GM15510 (cell line): ENCODE data around the gene LAMA4.

Experiments
- POLR2A ChIP-seq: IDR thresholded peaks from 3 replicates; pipeline ENCODE4 v1.6.1; 2011; ENCODE audit warnings: borderline replicate concordance; ENCODE audit not compliant: insufficient read length; ENCODE audit errors: extremely low read depth

The LAMA4 gene

DNA sequence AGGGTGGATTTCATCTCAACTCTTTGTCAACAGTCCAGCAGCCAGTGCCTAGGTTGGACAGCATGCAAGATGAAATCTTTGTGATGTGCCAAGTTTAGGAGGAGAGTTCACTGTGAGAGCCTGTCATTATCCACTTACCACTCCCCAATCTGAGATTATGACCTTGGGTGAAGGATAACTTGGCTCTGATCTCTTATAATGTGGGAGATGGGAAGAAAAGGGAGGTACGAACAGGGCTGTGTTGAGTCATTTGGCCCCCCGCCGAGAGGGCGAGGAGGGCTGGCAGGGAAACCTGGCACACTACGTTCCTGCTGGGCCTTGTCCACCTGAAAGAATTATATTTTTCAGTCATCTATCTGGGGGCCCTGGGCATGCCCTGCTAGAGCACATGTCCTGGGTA, 35.8 kb downstream of the LAMA4 start:
- TF ChIP-seq POLR2A: no peak

DNA sequence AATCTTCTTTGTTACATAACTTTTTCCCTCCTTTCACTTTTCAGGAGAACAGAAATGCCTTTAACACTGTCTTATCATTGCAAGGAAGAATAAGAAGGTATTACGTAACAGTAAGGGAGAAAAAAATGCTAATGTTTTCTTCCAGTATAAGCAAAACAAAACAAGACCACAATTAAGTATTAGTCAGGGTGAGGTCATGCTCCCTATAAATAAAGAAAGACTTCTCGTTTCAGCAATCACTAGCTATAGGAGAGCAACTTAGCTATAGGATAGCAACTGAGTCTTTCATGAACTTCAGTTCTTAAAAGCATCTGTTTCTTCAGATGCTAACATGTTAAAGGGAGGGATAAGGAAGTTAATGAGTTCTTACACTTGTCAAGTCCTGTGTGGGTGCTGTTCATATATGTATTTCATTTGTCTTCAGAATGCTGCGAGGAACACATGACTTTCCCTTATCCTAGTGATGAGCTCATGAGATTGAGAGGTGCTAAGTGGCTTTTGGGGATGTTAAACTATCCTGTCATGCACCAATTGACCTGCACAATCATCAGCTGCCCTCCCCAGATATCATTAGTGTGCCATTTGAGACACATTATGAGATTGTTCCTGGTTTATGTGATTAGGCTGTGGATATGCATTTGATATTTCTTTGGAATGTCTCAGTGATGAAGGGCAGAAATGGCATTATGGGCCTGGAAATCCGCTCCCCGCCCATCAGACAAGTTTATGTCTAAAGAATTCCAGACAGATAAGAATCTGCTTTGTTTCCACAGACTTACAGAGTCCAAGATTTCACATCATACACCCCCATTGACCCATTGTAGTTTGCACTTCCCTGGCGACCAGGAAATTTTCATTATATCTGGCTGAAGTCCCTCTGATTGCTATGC, 37.5 kb downstream of the LAMA4 start:
- no peak for TF ChIP-seq POLR2A

DNA sequence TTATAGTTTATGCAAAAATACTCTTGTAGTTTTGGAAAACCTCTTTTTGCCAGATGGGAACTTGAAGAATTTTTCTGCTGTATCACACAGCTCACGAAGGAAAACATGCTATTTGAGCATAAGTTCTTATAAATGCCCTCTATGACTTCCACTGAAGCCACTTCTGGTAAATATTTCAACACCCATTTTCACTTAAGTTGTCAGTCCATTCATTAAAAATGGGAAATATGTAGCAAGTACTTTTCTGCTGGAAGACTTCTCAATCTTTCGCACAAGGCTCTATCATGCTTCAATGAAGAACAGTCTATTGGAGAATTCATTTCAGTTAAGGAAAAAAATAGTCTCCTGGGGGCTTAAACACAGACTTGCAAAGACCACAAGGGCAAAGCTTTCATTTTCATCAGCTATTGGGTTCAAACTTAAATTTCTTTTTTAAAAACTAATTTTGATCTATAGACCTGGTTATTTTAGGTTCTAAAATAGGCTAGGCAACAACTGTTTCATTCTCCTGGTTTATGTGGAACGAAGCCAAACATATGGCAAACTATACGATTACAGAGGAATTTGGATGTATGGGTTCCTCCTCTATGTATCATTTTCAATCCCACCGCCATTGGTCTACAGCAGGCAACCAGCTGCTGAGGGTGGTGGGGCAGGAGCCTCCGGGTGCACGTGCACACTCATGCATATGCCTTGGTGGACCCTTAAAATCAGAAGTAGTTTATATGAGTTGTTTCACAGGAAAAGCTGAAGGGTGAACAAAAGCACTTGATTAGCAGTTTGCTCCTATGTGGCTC, 38.7 kb downstream of the LAMA4 start:
- no peak for TF ChIP-seq POLR2A

GRCh38 chr6:112214739-112215269, 39.6 kb downstream of the LAMA4 start:
- no peak for TF ChIP-seq POLR2A

GRCh38 chr6:112210852-112211251, 43.5 kb downstream of the LAMA4 start:
- TF ChIP-seq POLR2A: no peak

- TF ChIP-seq POLR2A: no peak
Observed at GRCh38 chr6:112209131-112209530, 45.2 kb downstream of the LAMA4 start.

DNA sequence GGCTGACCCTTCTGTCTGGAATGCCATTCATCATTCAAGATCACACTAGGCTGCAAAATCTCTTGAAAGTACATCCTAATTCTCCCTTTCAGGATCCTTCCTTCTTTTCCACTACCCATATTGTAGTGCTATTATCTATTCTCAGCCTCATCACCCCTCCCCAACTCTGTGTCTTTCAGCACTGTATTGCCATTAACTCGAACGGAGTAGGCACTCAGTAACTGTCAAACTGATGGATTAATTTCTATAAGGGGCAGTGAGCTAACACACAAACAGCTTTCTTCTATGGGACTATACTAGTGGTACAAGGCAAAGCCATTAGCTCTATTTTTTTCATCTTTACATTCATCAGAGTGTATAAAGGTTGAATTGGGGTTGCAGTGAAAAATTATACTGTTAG, 46.6 kb downstream of the LAMA4 start:
- TF ChIP-seq POLR2A: no peak

GRCh38 chr6:112207131-112207530, 47.2 kb downstream of the LAMA4 start:
- TF ChIP-seq POLR2A: no peak

- no peak for TF ChIP-seq POLR2A
Observed at GRCh38 chr6:112206110-112206458, 48.3 kb downstream of the LAMA4 start.

DNA sequence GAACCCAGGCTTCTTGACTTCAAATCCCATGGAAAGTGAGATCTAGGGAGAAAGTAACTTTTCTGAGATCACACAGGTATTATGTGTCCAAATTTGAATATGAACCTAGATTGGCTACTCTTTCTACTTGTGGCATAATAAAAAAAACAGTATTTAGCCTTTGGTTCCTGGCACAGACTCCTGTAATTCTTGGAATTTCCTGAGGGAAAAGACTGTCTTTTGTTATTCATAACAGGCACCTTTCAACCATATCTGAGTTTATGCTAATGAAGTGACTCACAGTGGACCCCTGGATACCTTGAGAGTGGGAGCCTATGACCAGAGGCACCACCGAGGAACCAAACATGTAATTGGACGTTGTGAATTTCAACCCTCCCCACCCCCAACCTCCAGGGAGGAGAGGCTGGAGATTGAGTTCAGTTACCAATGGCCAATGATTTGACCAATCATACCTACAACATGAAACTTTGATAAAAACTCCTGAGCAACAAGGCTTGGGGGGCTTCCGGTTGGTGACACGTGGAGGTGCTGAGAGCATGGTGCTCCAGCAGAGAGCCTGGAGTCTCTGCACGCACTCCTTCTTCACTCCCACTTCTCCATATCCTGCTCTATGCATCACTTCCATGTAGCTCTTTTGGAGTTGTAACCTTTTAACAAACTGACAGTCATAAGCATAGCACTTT, 48.8 kb downstream of the LAMA4 start:
- no peak for TF ChIP-seq POLR2A

DNA sequence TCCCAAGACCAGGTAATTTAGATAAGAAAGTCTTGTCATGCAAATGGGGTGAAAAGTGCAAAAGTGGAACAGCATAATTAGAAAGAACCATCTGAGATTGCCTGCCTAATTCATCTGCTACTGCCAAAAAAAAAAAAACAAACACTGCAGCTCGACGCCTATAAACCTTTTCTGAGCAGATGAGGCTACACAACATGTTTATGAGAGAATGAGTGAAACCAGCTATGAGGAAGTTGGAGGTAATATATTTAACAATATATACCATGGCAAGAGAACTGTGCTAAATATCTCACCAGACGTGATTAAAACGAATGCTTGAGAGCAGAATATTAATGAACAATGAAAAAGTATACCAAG, 50.0 kb downstream of the LAMA4 start:
- TF ChIP-seq POLR2A: no peak

- no peak for TF ChIP-seq POLR2A
Observed at GRCh38 chr6:112203577-112204349, 50.6 kb downstream of the LAMA4 start.

- no peak for TF ChIP-seq POLR2A
Observed at GRCh38 chr6:112202639-112203341, 51.6 kb downstream of the LAMA4 start.

DNA sequence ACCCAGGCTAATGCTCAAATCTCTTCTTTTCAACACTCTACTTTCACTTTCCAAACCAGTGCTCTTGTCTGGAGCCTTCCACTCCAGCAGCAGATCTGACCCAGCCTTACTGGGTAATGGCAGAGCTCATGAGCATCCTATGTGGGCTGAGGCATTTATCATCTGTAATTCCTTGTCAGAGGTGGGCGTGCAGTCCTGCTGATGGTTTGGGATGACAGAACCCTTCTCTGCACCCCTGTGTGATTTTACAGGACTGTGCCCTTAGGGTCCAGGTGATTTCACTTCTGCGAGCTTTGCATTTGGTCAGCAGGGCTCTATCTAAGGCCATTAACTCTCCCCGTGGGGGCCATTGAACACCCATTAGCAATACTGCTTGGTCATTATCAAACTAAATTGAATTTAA, 55.4 kb downstream of the LAMA4 start:
- no peak for TF ChIP-seq POLR2A
